ENCODE measurements around the gene GRID1. TPM values are rescaled to one million over a fixed set of nuclear protein-coding genes. Genes with fewer than 3 reads are reported as not detected.

GRID1 gene
- polyA plus RNA-seq, 1 of the 3 experiments (the other 2 are of a cell fraction): 0.13 TPM

GRCh38 chr10:86055928-86056327 is 310.7 kb downstream of the GRID1 start:
- Histone ChIP-seq H3K9ac (no peak overlapping the region), H3K9me3 (no peaks in the 10 kb centered on the region), H3K4me3 (ENCODE audit: low read depth in 2 of 2, low read length in 1 of 2) (no peak overlapping the region), H2AFZ (ENCODE audit: low read depth) (no peak overlapping the region), H3K9me2 (no peaks in the 10 kb centered on the region), H3F3A (replicated peaks; ENCODE audit: insufficient read depth) (no peaks in the 10 kb centered on the region), H3K79me2 (ENCODE audit: insufficient read depth) (no peaks in the 10 kb centered on the region), H4K20me1 (ENCODE audit: insufficient read depth) (no peaks in the 10 kb centered on the region), H3K4me1 (ENCODE audit: control insufficient read depth in 1 of 2, insufficient read depth in 2 of 2, low read depth in 1 of 2, low read length in 1 of 2) (no peaks in the 10 kb centered on the region), H3K4me2 (no peak overlapping the region), H3K27ac (ENCODE audit: low read depth in 2 of 2, low read length in 1 of 2) (no peak overlapping the region), H3K27me3 (ENCODE audit: insufficient read depth) (no peaks in the 10 kb centered on the region), H3K36me3 (replicated peaks in 1 of 2; ENCODE audit: control insufficient read depth in 1 of 2, insufficient read depth in 2 of 2, low read length in 1 of 2) (no peaks in the 10 kb centered on the region)
- no peak for DNase-seq
- WGBS (ENCODE audit: low lambda C conversion rate): 0% methylated on average over 1 of the region's 1 CpG
- POLR2A ChIA-PET: no interaction called here
- CTCF ChIA-PET: no interaction called here
- TF ChIP-seq FOXJ3 (CRISPR knock-in tag; IDR thresholded peaks at IDR 0.05) (no peak), MXI1 (IDR thresholded peaks at IDR 0.05; ENCODE audit: low read depth, low read length) (no peak), CTCF (IDR thresholded peaks at IDR 0.05) (no peak), MAX (IDR thresholded peaks at IDR 0.05; ENCODE audit: low read depth) (no peak), USF2 (IDR thresholded peaks at IDR 0.05; ENCODE audit: borderline replicate concordance, low read depth, low read length) (no peak), SMC3 (IDR thresholded peaks at IDR 0.05; ENCODE audit: low read depth, low read length) (no peak), FOXM1 (IDR thresholded peaks at IDR 0.05; ENCODE audit: low read depth) (no peak), ZBTB33 (IDR thresholded peaks at IDR 0.05; ENCODE audit: borderline replicate concordance, low read depth) (no peak), TCF12 (IDR thresholded peaks at IDR 0.05) (no peak), GABPA (IDR thresholded peaks at IDR 0.05; ENCODE audit: low read depth) (no peak), FOSL2 (IDR thresholded peaks at IDR 0.05; ENCODE audit: borderline replicate concordance, low read depth) (no peak), TEAD4 (IDR thresholded peaks at IDR 0.05; ENCODE audit: borderline replicate concordance, insufficient read depth) (no peak), JUND (IDR thresholded peaks at IDR 0.05) (no peak), GATA2 (CRISPR knock-in tag; IDR thresholded peaks at IDR 0.05) (no peak)

GRCh38 chr10:86053675-86054074 is 312.9 kb downstream of the GRID1 start:
- Histone ChIP-seq H3K36me3 (replicated peaks in 1 of 2; ENCODE audit: control insufficient read depth in 1 of 2, insufficient read depth in 2 of 2, low read length in 1 of 2) (no peaks in the 10 kb centered on the region), H3K79me2 (ENCODE audit: insufficient read depth) (no peaks in the 10 kb centered on the region), H3K4me1 (ENCODE audit: control insufficient read depth in 1 of 2, insufficient read depth in 2 of 2, low read depth in 1 of 2, low read length in 1 of 2) (no peaks in the 10 kb centered on the region), H3K9ac (no peak overlapping the region), H3K4me2 (no peak overlapping the region), H3F3A (replicated peaks; ENCODE audit: insufficient read depth) (no peaks in the 10 kb centered on the region), H2AFZ (ENCODE audit: low read depth) (no peak overlapping the region), H3K9me2 (no peaks in the 10 kb centered on the region), H4K20me1 (ENCODE audit: insufficient read depth) (no peaks in the 10 kb centered on the region), H3K27me3 (ENCODE audit: insufficient read depth) (no peaks in the 10 kb centered on the region), H3K4me3 (ENCODE audit: low read depth in 2 of 2, low read length in 1 of 2) (no peak overlapping the region), H3K9me3 (no peaks in the 10 kb centered on the region), H3K27ac (ENCODE audit: low read depth in 2 of 2, low read length in 1 of 2) (no peak overlapping the region)
- POLR2A ChIA-PET: no interaction called here
- TF ChIP-seq ZBTB33 (IDR thresholded peaks at IDR 0.05; ENCODE audit: borderline replicate concordance, low read depth) (no peak), RFX5 (IDR thresholded peaks at IDR 0.05; ENCODE audit: low read length) (no peak), GATA2 (CRISPR knock-in tag; IDR thresholded peaks at IDR 0.05) (no peak)
- WGBS (ENCODE audit: low lambda C conversion rate): 22% methylated on average over 2 of the region's 2 CpGs
- CTCF ChIA-PET: no interaction called here
- DNase-seq: no peak
